Activated T-cell treated with anti-CD3 and anti-CD28 coated beads for 48 hours (primary cell): Measurements from ENCODE around the gene ZPBP2.

Experiments
- DNase-seq: peaks from one replicate; pipeline ENCODE4 v3.0.0-alpha.2; 2020; ENCODE audit warnings: low read depth

Gene ZPBP2

DNA sequence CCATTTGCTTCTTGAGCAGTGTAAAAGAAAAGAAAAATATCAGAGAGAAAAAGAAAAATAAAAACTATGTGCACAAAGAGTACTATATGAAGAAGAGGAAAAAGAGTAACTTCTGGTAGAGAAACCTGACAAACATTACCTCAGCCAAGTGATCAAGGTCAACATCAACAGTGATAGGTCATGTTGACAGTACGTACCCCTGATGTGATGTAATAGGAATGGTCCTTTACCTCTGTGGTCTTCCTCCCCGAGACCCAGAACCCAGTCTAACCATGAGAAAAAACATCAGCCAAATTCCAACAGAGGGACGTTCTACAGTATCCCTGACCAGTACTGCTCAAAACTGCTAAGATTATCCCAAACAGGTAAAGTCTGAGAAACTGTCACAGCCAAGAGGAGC lies 46.0 kb downstream of the ZPBP2 start:
- no peak for DNase-seq

DNA sequence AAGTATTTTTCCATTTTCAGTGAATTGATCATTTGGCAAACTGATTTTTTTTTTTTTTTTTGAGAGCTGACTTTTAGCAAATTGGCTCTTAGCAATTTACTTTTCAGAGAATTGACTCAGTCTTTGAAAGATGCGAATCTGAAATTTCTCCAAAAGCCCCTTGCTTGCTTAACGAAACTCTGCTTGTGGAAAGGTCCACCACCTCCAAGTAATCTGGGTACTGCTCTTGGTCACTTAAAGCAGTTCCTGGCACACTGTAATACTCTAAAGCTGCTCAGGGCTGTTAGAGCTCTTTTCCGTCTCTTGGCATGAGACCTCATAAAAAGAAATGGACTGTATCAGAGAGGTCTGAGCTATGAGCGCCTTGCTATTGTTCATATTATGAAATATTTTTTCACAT lies 47.6 kb downstream of the ZPBP2 start:
- no peak for DNase-seq

DNA sequence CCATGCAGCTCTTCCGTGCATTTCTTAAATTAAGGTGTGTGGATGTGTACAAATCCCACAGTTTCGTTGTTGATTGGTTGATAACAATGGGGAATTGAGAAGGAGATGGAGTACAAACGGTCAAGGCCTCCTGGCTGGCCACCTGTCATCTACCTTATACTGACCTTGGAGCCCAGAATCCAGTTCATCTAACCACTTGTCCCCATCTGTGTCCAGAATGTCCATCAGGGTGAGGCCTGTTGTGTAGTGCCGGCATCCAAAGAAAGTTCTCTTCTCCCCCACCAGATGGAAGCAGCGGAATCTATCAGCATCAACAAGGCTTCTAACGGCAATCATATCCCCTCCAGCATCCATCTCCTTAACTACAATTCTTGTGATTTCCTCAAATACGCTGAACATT lies 48.9 kb downstream of the ZPBP2 start:
- no peak for DNase-seq

DNA sequence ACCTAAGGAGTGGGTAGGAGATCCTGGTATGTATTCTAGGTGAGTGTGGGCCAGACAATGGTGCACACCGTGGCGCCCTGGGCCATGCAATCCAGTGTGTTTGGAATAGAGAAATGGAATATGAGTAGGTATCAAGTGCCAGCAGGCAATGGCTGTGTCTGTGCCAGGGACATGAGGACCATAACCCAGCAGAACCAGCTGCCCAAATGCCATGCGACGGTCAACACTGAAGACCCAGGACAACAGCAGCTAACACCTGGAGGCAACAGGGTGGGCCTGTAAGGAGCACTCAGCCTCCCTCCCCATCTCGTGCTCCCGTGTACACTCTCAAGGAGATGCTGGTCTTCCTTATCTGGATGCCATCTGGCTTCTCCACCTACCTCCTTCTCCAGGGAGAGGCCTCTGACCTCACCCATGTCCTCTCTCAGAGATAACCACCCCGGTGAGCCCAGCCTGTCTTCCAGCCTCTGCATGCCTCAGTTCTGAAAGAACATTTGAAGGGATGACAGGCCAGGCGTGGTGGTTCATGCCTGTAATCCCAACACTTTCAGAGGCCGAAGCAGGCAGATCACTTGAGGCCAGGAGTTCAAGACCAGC lies 51.2 kb downstream of the ZPBP2 start:
- no peak for DNase-seq

DNA sequence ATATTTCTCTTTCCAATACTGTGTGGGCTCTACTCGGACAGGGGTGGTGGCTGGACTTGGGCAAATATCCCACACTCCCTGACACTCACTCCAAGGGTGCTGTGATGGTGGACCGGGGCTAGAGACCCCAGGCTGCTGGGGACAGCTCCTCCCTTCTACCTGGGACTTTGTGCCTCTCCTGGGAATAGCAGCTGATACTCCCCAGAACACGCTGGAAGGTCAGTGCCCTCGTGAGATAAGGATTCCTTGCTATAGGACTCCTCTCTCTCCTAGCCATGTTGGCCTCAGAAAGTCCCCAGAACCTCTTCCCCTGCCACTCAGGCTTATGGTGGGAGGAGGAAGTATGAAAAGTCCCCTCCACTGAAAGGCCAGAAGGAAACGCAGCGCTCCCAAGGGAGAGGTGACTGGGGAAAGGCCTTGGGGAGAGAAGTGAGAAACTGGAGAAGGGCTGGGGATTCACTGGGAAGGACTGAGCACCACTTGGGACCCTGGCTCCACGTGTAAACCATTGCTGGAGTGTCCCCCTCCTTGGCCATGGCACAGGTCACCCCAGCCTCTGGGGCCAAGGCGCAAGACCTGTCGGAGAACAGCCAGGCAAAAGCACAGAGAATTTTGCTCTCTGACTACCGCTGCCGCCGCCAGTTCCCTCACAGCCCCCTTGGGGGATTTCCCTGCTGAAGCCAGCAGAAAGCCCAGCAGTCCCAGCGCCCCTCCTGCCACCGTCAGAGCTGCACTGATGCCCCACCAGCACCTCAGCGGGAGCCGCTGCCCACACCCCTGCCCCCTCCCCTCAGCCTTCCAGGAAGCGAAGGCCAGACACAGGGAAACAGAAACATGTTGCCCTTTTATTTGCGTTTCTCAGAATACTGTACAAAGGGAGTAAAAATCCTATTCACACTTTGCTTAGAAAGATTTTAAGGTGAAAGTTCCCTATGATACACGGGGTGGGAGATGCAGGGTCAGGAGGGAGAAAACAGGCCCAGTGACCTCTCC lies 52.5 kb downstream of the ZPBP2 start:
- DNase-seq = peak; percentile 50

DNA sequence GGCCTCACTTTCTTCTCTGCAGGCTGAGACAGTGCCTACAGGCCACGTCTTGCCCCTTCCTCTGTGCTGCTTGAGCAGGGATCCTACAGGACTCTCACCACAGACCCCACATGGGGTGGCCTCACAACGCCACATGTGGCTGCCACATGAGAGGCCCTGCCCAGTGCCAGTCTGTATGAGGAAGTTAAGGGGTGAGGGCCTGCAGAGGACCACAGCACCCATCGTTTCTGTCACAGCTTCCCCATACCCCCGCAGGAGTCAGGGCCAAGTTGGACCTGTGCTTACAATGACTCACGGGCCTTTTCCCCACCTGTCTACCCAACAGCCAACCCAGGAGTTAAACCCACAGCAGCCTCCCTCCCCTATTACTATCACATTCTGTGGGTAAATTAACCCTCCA lies 53.3 kb downstream of the ZPBP2 start:
- DNase-seq = peak; percentile 32

DNA sequence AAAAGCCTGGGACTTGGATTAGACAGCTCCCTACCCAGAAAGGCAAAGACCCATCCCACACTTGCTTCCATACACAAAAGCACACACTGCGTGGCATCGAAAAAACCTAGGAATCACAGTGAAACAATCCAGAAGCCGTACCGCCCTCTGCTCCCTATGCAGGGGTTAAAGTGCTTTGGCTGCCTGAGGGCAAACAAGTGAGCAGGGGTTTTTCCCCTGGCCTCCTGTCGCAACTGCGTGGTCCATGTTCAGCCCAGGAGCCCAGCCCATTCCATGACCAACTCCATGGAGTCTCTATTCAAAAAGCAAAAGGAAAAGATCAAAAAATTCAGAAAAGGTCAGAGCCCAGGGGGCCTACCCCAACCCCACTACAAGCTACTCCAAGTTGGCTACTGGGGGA lies 54.0 kb downstream of the ZPBP2 start:
- DNase-seq = no peak

DNA sequence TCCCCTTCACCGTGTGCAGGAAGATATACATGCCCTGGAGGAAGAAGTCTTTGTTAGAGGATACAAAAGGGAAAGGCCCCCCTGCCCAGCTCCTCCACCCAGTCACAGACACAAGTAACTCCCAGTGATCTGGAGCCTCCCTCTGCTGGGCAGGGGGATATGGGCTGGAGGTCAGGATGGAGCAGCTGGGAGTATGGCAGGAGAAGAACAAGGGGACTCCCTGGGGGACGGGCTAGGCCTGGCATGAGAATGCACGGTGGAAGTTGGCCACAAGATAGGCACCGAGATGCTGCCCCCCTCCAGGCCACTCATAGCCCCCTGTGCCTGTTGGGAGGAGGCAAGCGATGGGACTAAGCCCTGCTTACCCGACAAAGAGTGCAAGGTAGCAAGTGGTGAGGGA lies 55.2 kb downstream of the ZPBP2 start:
- no peak for DNase-seq

DNA sequence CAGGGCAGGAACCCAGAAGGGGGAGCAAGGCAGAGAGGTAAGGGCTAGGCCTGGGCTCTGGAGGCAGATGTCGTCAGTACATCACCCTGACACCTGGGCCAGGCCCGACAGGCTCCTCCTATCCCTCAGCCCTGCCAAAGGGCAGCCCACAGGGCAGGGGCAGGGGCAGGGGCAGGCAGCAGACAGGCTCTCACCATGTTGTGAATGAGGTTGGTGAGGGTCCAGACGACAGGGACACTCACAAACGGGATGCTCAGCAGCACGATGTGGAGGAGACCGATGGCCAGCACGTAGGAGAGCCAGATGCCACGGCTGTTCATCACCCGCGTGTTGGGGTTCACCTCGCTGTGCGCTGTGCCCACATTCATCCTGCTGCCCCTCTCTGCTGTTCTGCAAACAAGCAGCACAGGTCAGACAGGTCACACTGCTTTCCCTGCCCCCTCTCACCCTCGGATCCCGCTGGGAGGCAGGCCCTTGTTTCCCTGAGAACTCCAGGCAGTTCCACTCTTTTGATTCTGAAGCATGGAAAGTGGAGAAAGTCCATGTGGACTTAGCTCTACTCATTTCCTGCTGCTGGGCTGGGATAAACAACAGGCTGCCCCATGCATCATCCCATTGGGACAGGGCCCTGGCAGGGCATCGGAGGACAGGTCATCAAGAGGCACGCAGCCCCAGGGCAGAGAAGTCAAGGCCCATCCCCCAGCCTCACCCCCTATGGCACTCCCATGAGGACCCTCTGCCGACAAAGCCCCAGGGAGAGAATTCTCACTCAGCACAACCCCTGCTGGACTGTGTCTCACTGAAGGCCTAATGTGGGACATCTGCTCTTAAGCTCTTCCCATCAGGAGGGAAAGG lies 56.1 kb downstream of the ZPBP2 start:
- no peak for DNase-seq

DNA sequence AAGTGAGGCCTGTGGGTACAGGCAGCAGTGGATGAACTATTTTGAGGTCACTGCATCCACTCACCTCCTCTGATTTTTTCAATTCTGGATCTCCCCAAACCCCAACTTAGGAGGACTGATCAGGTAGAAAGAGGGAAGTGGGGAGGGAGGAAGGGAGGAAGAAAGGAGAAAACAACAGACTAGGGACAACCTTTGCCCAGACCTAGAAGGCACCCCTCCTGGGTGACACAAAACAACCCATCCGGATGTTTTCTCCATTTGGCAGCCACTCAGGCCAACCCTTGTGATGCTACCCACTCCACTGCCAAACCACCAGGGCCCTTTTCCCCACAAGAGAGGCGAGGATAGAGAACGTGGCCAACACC lies 56.7 kb downstream of the ZPBP2 start:
- no peak for DNase-seq

DNA sequence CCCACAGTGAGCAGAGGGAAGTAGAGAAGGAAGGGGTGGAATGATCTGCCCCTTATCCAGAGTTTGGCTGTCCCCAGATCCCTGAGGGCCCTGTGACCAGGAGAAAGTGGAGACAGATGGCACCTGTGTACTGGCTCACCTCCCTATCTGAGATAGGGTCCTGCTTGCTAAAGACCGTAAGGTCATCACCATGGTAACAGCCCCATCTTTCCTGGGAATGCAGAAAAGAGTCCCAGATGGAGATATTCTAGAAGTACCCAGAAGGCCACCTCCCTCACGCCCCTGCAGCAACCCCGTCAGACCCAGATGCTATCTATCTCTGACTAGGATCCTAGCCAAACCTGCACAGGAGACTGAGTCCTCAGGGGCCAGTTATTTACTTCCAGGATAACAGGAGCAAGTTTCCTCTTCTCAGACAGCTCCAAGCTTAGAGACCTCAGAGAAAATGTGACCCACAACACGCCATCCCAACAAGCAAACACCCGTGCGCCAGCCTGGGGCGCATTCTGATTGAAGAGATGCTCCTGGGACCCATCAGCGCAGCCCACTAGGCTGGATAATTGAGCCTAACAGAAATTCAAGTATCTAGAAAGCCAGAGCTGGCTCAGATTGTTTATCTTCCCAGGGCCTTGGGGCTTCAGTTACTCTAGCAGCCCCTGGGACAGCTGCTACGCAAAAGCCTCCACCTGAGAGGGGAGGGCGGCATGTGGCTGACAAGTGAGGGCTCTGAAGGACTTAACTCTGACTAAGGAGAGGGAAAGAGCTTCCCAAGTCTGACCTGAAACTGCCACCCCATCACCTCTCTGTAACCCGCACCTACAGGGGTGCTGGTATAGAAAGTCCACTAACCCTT lies 57.5 kb downstream of the ZPBP2 start:
- no peak for DNase-seq

DNA sequence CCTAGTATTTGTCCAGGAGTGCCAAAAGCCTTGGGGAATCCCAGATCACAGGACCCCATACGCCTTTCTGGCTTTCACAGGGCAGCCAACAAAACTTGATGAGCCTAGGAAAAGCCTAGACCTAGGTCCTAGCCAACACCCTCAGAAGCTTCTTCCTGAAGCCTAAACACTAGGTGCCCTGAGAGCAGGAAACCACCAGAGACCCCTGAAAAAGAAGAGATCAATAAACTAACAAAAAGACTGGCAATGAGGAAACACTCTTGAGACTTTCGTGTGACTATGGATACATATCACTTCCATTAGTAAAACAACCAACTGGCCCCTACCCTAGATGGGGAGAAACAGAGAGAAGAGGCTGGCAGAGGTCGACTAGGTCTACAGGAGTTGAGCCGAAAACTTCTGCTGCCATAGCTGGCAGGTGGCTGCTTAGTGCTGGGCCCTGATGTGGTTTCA lies 58.2 kb downstream of the ZPBP2 start:
- DNase-seq = no peak

DNA sequence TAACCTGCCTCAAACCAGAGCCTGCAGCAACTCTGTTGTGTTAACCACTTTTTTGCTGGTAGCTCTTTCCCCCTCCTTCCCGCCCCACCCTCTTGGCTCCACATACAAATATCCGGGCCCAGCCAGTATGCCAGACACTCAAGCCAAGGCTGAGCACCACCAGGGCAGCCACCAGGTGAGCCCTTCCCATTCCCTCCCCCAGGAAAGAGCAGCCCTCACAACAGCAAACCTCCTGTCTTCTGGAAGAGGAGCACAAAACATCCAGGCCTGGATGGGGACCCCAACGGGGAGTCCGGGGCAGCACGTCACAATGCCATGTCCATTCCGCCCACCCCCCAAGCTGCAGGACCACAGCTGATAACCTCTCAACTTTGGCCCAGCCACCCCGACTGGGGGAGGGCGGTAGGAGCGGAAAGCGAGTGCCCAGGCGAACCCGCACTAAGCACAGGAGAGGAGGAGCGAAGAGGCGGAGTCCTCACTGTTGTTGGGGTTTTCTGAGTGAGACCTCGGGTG lies 58.6 kb downstream of the ZPBP2 start:
- peak; percentile 44 for DNase-seq
